ENCODE data around the gene C2CD2L. TPM values are rescaled to one million over a fixed set of nuclear protein-coding genes. Genes with fewer than 3 reads are reported as not detected.

The C2CD2L gene
- total RNA-seq, 1 experiment from 2014 or later: 13.5 TPM

- TF ChIP-seq, protein P1, sequence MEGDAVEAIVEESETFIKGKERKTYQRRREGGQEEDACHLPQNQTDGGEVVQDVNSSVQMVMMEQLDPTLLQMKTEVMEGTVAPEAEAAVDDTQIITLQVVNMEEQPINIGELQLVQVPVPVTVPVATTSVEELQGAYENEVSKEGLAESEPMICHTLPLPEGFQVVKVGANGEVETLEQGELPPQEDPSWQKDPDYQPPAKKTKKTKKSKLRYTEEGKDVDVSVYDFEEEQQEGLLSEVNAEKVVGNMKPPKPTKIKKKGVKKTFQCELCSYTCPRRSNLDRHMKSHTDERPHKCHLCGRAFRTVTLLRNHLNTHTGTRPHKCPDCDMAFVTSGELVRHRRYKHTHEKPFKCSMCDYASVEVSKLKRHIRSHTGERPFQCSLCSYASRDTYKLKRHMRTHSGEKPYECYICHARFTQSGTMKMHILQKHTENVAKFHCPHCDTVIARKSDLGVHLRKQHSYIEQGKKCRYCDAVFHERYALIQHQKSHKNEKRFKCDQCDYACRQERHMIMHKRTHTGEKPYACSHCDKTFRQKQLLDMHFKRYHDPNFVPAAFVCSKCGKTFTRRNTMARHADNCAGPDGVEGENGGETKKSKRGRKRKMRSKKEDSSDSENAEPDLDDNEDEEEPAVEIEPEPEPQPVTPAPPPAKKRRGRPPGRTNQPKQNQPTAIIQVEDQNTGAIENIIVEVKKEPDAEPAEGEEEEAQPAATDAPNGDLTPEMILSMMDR (IDR thresholded peaks at IDR 0.05; ENCODE audit: unreplicated experiment): no peak
- intact Hi-C loops (cut with micrococcal nuclease): no loop called here
- ChIA-PET CTCF (no interaction called here), POLR2A (interaction anchor here (2.2 kb wide), 1 partner anchor 12 kb away, joined by 6 read pairs; the partner anchor contains the start of gene DPAGT1)
- Mint-ChIP-seq H3K36me3 (ENCODE audit: insufficient read depth, unreplicated experiment) (peaks cover 51% of the 10 kb centered on the region), H3K27ac (ENCODE audit: low read depth, unreplicated experiment) (no peak overlapping the region), H3K4me1 (ENCODE audit: insufficient read depth, unreplicated experiment) (peaks cover 7% of the 10 kb centered on the region), H3K27me3 (ENCODE audit: insufficient read depth, unreplicated experiment) (no peaks in the 10 kb centered on the region), H3K4me3 (ENCODE audit: unreplicated experiment) (no peak overlapping the region), H3K9me3 (ENCODE audit: unreplicated experiment) (no peaks in the 10 kb centered on the region)
- no TSS peak for BruUV-seq (replicated peaks)
- DNase-seq (ENCODE audit: unreplicated experiment): no peak
Observed at GRCh38 chr11:119113716-119114115, 6.6 kb downstream of the C2CD2L start.

GRCh38 chr11:119114351-119114750 is 7.2 kb downstream of the C2CD2L start:
- ChIA-PET CTCF (no interaction called here), POLR2A (interaction anchor here (0.6 to 0.7 kb wide), 2 partner anchors 54 to 220 kb away, joined by 3 read pairs; partner anchors contain the start of gene NLRX1)
- no peak overlapping the region for H3K27ac Mint-ChIP-seq (ENCODE audit: low read depth, unreplicated experiment)
- H3K4me1 Mint-ChIP-seq (ENCODE audit: insufficient read depth, unreplicated experiment): peaks cover 6% of the 10 kb centered on the region
- H3K9me3 Mint-ChIP-seq (ENCODE audit: unreplicated experiment): no peaks in the 10 kb centered on the region
- intact Hi-C loops (cut with micrococcal nuclease): no loop called here
- H3K27me3 Mint-ChIP-seq (ENCODE audit: insufficient read depth, unreplicated experiment): no peaks in the 10 kb centered on the region
- no TSS peak for BruUV-seq (replicated peaks)
- no peak overlapping the region for H3K4me3 Mint-ChIP-seq (ENCODE audit: unreplicated experiment)
- TF ChIP-seq, protein P1 (IDR thresholded peaks at IDR 0.05; ENCODE audit: unreplicated experiment): no peak
- DNase-seq (ENCODE audit: unreplicated experiment): no peak
- peaks cover 51% of the 10 kb centered on the region for H3K36me3 Mint-ChIP-seq (ENCODE audit: insufficient read depth, unreplicated experiment)

DNA sequence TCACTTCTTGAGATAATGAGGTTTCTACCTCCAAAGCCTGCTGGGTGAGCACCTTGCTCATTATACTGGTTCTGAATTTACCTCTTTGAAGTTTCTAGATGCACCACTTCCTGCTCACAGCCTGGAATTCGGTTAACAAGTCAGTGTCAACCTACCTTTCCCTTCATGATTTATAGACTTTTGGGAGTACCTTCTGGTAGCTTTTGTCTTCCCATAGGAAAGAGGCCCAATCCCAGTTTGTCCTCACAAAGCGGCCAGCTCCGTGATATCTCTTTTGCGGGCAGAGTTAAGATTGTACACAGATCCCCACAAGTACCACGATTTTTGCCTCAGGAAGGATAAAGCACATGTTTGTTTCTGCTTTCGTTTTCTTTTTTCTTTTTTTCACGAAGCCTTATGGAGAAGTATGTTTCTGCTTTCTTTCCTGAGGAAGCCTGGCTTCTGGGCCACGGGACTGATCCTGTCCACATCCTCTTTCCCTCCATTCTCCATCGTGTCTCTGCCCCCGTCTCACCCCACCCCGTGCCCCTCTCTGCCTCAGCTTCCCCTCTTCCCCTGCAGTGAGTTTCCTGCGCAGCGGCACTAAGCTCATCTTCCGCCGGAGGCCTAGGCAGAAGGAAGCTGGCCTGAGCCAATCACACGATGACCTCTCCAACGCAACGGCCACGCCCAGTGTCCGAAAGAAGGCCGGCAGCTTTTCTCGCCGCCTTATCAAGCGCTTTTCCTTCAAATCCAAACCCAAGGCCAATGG is 8.5 kb downstream of the C2CD2L start:
- intact Hi-C loops (cut with micrococcal nuclease): no loop called here
- TF ChIP-seq, protein P1 (IDR thresholded peaks at IDR 0.05; ENCODE audit: unreplicated experiment): no peak
- no peaks in the 10 kb centered on the region for H3K9me3 Mint-ChIP-seq (ENCODE audit: unreplicated experiment)
- peaks cover 43% of the 10 kb centered on the region for H3K36me3 Mint-ChIP-seq (ENCODE audit: insufficient read depth, unreplicated experiment)
- peaks cover 13% of the 10 kb centered on the region for H3K4me1 Mint-ChIP-seq (ENCODE audit: insufficient read depth, unreplicated experiment)
- H3K27me3 Mint-ChIP-seq (ENCODE audit: insufficient read depth, unreplicated experiment): no peaks in the 10 kb centered on the region
- no peak for DNase-seq (ENCODE audit: unreplicated experiment)
- ChIA-PET CTCF (no interaction called here), POLR2A (interaction anchor here (0.7 kb wide), 1 partner anchor 14 kb away, joined by 3 read pairs; the partner anchor contains the start of gene DPAGT1)
- no TSS peak for BruUV-seq (replicated peaks)
- no peak overlapping the region for H3K27ac Mint-ChIP-seq (ENCODE audit: low read depth, unreplicated experiment)
- no peak overlapping the region for H3K4me3 Mint-ChIP-seq (ENCODE audit: unreplicated experiment)

GRCh38 chr11:119116235-119116594 is 9.1 kb downstream of the C2CD2L start:
- H3K27me3 Mint-ChIP-seq (ENCODE audit: insufficient read depth, unreplicated experiment): no peaks in the 10 kb centered on the region
- TF ChIP-seq, protein P1 (IDR thresholded peaks at IDR 0.05; ENCODE audit: unreplicated experiment): no peak
- intact Hi-C loops (cut with micrococcal nuclease): no loop called here
- no peak overlapping the region for H3K27ac Mint-ChIP-seq (ENCODE audit: low read depth, unreplicated experiment)
- CTCF ChIA-PET: no interaction called here
- peaks cover 43% of the 10 kb centered on the region for H3K36me3 Mint-ChIP-seq (ENCODE audit: insufficient read depth, unreplicated experiment)
- H3K4me1 Mint-ChIP-seq (ENCODE audit: insufficient read depth, unreplicated experiment): peaks cover 15% of the 10 kb centered on the region
- H3K9me3 Mint-ChIP-seq (ENCODE audit: unreplicated experiment): no peaks in the 10 kb centered on the region
- no TSS peak for BruUV-seq (replicated peaks)
- POLR2A ChIA-PET: interaction anchor here (0.7 kb wide), 1 partner anchor 14 kb away, joined by 3 read pairs; the partner anchor contains the start of gene DPAGT1
- no peak for DNase-seq (ENCODE audit: unreplicated experiment)
- no peak overlapping the region for H3K4me3 Mint-ChIP-seq (ENCODE audit: unreplicated experiment)

All from MCF 10A (cell line).